NOMO-1 (cell line): ENCODE results near the gene ASTN1.
"Not testable (repeated sequence)": the region's sequence is repeated elsewhere in the genome, so short reads cannot be mapped to it uniquely, and the experiment has no call there.

Source experiments
- DNase-seq, 2 experiments: peaks; one replicate each; lab custom pipeline; 2025; ENCODE audit not compliant: unreplicated experiment in 2 of 2; lab: John Stamatoyannopoulos, UW

Gene ASTN1

DNA sequence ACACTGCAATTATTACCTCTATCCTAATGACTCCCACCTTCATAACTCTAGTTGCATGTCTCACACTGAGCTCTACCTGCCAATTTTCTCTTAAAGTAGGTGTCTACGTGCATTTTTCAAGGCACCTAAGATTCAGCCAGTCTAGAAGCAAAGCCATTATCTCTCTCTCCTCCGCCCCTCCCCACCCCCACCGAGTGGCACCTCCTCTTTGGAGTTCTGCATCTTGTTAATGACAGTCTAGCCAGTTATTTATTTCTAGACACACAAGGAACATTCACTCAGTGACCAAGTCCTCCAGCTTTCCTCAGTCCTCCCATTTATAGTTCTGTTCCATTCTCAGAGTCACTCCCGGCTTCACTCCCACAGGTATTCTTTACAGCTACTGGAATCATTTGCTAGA is 47.6 kb downstream of the ASTN1 start:
- DNase-seq, result no peak

DNA sequence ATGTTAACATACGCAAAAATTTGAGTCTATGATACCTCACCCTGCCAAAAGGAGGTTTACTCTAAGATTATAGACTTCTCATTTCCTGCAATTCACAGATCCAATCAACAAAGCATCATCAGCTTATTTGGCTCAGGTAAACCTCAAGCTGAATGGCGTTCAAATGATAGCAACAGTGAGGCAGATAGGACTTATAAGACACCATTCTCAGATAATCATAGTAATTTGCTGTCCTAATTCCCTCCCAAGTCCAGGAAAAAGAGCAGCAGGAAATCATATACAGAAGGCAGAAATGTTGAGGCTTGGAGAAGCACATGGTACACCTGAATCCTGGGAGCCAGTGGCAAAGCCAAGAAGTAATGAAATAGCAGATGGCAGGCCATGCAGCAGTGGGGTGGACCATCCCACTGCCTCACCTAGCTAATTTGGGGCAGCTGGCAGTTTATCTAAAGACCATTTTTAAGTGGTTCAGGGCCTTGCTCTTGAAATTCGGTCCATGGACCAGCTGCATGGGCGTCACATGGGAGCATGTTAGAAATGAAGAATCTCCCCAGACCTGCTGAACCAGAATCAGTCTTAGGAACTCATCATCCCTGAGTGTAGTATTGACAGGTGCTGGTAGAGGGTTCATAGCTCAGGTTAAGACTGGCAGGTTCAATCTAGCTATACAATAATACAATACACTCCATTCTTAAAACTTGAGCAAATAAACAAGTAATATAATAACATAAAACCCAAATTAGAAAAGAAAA is 57.7 kb downstream of the ASTN1 start:
- no peak for DNase-seq

DNA sequence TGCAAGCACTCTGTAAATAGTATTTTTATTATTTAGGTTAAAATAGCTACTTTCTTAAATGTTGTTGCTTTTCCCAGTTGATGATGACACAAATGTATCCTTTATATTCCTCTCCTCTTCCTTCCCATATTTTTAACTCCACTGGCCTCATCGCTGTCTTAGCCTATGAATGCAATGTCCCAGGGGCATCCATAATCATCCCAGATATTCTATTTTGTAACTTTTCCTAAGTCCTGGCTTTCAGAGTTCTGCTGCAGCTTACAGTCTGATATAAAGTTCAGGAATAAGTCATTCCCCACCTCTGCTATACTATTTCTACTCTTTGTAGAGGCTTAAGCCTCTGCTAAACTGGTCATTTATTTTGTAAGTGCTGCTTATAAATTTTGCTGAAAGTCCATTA is 58.3 kb downstream of the ASTN1 start:
- DNase-seq, result no peak

DNA sequence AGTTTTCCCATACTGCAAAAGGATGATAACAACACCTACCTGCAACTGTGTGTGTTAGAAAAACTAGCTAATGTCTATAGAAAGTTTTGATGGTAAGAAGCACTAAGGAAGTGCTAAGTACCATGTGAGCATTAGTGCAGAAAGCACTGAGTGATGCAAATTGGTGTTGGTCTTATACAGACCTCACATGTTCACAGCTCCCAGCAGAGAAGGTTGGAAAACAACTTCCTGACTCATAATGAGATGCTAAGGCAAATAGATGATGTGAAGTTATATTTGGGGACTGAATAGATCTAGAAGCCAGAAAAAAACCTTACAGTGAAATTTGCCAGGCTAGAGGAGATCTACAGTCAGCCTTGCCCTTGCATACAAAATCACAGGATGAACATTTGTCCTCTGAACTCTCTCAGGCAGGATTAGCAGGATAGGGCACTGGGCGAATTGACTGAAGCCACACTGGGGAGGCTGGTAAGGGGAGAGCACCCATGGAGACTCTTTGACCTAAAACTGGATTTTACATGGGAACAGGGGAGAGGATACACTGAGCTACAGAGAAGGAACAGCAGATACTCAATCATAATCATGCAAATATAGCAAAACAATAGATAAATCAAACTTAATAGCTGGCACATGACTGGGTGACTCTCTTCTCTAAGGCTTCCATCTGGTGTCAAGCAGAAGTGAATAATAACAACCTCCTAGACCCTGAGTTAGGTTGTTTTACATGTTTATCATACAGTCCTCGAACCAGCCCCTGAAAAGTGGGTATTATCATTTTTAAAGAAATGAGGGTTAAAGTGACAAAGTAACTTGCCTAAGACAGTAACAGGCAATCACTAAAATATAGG is 61.3 kb downstream of the ASTN1 start:
- DNase-seq, result no peak

DNA sequence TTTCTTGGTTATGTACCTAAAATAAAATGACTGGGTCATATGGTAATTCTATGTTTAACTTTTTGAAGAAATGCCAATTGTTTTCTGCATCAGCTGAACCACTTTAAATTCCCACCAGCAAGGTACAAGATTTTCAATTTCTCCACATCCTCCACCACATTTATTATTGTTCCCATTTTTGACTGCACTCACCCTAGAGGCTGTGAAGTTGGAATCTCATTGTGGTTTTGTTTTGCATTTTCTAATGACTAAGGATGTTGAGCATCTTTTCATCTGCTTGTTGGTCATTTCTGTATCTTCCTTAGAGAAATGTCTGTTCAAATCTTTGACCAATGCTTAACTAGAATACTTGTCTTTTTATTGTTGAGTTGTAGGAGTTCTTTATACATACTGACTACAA is 72.5 kb downstream of the ASTN1 start:
- DNase-seq, result no peak

DNA sequence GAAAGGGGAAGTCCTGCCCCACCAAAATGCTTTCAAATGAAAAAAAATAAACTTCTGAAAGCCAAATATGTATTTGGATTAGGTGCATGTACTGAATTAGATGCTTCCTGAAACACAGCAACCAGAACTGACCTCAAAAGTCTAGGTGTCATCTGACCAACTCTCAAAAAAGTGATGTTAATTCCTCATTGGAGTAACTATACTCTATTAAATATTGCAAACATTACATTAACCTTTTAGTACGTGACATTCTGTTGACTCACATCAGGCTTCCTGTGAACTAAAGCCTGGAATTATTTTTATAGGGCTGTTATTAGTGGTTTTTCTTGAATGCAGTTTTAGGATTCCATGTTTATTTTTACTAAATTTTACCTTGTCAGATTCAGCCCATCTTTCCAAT is 73.5 kb downstream of the ASTN1 start:
- no peak for DNase-seq

DNA sequence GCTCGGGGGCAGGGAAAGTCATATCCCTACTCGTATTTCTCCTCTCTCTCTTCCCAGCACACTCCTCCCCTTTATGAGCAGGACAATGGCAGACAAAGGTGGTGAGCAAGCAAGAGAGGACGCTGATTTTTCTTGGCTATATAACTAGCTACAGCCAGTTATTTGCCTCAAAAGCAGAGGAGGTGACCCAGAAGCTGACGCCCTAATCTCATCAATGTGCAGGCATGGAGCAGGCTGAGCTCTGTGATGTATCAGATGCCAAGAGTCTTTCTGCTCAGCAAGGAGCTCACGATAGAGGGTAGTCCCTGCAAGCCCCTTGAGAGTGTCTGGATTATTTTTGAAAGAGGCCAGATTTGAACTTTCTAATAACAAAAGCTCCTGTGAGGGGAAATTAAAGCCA is 75.5 kb downstream of the ASTN1 start:
- DNase-seq, result no peak

DNA sequence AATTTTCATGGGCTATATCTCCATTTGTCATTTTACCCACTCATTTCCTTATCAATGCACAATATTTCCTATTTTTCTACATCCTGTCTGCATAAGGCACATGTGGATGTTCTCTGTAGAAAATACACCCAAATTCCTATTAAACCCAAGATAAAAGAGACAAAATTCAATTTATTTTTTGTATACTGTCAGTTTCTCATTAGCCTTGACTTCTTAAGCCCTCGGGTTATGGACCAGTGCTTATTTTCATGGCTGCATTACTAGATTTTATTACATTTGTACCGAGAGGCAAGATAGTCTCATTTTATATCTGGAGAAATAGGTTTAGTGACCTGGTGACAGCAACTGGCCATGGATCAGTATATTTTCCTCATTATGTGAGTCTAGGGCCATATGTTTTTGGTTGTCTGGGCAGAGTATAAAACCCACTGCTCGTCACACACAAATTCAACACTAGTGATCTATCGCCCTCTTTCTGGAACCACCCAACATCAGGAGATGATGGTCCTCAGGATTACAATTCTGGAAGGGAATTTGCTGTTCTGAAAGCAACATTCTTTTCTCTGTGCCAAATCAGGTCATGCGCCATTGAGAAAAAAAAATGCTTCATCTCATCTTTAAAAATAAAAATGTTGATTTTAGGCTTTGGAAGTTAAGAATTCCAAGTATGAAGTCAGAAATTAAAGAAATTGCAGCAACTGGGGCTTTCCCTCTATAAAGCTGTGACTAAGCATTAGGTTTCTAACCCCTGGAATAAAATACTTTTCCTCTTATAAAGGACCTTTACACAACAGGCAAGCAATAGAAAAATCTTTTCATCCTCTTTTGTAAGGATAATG is 81.4 kb downstream of the ASTN1 start:
- DNase-seq, result no peak

DNA sequence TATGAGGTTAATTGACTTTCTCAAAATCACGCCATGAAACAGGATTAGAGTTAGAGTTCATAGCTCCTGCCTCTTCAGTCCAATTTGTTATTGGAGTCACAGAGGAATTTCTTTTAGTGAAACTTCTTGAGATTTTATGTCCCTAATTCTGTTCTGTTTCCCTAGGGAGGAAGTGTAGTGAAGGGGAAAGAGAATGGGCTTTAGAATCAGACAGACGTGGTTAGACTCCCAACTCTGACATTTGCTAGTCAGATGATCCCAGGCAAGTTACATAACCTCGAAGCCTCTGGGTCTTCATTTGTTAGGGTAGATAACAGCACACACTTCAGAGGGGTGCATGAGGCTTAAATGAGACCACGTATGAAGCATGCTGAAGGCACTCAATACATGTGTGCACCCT is 83.9 kb downstream of the ASTN1 start:
- DNase-seq, result no peak

DNA sequence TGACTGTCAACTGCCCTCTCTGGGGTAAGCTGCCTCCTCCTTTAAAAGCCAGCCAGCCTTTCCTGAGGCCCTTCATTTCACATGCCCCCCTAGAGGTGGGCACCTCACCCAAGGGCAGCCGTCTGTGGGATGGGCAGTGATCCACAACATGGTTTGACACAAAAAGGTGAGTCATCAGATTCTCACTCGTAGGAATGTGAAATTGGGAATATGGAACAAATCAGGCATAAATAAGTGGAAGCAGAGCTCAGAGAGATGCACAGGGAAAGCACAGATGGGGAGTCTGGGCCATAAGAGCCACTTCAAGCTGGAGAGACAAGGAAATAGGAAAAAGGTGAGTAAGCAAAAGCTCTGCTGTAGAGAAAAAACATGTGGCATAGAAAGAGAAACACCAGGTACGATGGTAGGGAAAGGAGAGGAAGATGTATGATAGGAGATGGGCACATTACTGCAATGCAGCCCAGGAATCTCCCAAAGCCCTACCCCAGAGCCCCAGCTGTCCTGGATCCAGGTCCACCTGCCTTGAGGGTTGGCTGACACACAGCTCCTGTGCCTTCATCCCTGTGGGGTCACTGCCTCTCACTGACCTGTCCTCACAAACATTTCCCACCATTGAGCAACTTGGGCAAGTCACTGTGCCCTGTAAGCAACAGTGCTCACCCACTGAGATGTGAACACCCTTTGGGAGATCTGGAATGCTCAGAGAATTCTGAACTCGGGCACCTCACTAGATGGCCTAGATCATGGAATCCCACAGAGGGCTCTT is 86.6 kb downstream of the ASTN1 start:
- no peak for DNase-seq

DNA sequence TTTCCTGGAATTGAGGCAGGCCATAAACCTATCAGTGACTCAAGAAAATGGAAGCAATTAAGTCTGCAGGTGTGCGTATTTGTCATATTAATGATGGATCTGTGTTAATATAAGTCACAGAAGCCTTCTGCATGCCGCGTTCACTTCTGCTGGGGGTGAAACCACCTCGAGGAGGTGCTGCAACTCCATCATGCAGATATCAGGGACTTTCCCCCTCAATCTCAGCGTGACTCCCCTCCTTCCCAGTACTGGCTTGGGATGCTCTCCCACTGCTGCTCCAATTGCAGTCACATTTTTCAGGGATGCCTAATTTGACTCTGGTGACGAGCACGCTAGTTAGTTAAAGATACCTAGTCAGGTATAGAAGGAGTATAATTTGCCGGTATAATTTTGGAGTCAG is 87.5 kb downstream of the ASTN1 start:
- DNase-seq, result no peak

DNA sequence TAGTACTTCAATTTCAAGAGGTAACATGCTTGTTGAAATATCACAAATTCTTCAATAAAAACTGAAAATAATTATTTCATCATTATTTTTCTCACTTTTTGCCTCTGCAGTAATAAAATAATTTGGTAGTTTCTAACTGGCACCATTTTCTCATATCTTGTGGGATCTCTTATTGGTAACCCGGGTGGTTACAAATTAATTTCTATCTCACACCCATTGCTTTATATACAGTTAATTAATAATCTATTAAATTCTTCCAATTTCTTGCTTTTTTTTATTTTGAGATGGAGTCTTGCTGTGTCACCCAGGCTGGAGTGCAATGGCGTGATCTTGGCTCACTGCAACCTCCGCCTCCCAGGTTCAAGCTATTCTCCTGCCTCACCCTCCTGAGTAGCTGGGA is 89.7 kb downstream of the ASTN1 start:
- DNase-seq, result not testable (repeated sequence)

DNA sequence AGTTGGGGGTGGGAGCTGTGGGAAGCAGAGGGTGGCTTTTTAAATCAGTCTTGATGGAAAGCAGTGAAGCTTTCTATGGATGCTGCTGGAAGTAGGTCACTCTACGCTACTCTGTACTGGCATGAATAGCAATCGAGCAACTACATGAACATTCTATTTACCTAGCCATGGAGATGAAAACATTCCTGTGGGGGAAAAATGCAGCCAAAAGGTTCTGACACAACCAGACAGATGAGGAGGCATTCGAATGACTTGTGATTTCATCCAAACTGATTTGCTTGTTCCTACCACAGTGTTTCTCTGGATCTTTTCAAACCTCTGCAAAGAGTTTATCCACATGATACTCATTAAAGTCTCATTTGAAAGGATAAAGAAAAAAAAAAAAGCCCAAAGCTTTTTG is 95.0 kb downstream of the ASTN1 start:
- no peak for DNase-seq

DNA sequence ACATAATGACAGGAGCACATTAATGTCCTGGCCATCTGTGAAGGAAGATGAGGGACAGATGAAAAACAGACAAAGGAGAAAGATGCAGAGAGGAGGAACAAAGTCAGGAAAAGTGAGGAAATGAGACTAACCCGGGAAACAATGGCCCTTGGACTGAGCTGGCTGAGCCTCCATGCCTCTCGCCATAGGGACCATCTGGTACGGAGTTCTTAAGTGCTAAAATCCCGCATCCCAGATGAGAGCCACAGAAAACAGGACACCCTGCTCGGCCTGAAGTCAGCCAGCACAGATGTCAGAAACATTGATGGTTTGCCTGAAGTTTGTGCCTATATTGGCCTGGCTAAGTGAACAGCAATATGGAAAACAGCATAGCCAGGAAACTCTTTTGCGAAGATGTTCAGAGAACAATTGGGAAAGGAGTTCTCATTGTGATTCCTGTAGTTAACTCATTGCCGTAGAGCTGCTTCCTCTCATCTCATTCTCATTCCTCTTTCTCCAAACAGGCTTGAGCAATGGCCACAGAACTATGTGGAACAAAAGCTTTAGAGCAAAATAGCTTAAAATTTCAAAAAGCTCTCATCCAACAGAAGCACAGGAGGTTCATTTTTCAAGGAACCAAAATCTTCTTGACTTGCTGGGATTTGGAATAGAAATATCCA is 96.6 kb downstream of the ASTN1 start:
- no peak for DNase-seq

DNA sequence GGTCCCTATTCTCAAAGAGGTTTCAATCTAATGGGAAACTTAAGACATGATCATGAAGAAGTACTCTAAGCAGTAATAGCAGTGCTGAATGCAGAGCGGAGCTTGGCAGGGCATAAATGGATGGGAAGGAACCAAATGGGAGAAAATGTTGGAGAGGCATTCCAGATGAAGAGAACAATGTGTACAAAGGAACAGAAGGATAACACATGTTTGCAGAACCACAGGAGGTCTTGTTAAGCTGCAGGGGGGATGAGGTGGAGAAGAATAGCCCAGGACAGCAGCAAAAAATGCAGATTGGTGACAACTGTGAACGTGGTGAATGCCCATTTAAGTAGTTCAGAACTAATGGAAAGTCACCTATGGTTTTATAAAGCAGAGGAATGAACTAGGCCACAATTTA is 99.1 kb downstream of the ASTN1 start:
- no peak for DNase-seq

DNA sequence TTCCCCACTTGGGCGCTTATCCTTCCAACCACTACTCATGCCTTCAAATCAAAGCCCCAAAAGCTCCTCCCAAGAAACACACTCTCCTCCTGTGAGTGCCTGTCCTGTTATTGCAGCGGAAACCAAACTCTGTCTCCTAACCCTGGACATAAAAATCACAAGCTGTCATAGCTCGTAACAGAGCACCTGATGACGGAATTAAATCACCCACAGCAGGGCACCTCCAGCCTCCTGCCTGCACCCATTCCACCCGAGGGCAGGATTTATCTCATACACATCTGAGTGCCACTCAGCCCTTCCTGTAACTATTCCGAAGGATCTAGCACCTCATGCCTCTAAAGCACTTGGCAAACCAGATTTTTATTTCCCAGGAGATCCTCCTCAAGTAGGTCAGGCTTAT is 100.9 kb downstream of the ASTN1 start:
- DNase-seq, result no peak

DNA sequence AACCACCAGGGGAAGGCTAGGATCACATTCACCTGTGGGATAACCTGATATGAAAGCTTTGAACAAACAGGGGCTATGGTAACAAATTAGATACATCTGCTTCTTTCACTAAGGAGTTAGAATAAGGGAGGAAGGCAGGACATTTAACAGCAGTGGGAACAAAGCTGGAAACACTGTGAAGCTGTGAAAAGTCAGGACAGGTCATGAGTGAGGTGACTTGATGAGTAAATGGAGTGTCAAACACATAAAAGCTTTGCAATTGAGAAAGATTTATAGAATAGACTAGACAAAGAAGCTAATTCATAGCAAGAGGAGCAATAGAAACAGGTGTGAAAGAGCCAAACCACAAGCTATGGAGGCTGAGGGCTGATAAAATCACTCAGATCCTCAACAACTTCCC is 110.0 kb downstream of the ASTN1 start:
- DNase-seq, result no peak

DNA sequence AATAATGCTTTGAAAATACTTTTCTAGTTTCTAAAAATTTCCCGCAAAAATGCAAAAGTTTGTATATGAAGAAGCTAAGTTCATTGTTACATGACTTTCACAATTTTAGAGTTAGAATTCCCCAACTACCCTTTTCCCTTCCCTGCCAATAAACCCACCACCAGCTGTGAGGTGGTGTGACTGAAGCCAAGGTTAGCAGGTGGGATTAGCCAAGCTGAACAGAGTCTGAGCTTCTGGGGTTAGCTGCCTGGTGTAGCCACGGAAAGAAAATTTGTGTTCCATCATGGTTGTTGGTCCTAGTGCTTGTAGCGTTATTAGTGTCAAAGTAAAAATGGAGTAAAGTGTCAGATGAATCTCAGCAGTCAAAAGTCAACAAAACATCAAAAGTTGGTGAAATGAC is 110.9 kb downstream of the ASTN1 start:
- no peak for DNase-seq

DNA sequence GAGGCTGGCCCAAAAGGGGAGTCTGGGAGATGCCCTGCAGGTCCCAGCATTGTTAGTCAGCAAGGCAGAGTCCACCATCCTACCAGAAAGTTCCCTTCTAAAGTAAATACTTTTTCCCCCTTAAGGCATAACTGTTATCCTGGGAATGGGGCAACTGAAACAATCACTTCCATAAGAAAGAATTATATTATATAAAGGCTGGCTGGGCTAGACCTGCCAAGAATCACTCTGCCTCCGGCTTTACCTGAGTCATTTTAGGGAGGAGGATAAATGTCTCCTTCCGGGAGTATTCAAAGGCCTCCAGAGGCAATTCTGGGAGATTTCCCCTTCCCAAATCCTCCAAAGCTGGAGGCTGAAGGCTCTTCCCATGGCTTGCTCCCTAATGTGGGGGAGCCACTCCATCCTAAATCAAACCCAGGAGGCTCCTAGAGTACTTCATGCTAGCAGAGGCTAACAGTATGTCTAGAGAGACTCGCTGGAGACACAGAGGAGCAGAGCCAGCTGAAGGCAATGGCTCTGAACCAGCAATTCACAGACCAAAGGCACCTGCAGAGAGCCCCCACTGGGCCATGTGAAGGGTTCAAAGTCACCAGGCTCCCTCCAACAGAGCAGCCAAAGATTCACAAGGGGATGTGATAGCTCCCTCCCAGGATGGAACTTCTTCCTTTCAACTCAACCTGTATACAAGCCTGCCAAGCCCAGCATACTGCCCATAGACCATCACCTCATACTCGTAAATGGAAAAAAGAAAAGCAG is 116.0 kb downstream of the ASTN1 start:
- DNase-seq, result no peak
